GM19043 (cell line): Measurements from ENCODE around the gene PPBP.

Experiments used
- ATAC-seq: cut with Tn5 transposase; IDR thresholded peaks from one replicate; pipeline ENCODE4 v1.9.1; 2021; ENCODE audit warnings: low read depth; ENCODE audit not compliant: unreplicated experiment

PPBP gene, protein sequence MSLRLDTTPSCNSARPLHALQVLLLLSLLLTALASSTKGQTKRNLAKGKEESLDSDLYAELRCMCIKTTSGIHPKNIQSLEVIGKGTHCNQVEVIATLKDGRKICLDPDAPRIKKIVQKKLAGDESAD

DNA sequence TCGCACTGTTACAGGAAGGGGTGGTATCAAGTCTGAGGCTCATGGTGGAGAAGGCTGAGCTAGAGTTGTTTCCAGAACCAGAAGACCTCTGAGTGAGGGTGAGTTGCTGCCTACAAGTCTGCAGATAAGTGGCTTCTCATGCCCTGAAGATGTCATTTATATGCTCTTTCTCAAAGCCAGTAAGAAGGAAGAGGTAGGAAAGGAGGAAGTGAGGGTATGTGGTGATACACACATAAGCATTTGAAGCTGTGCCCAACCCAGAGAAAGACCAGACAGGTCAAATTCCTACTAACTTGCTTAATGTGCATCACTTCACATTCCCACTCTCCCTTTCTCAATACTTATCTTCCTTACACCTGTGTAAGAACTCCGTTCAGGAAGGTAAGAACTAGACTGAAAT lies at the start of gene PPBP:
Gene PPBP, minus strand, starts transcription at position 130 of the 400 bp plus-strand sequence. Its CDS starts 87 bp downstream, at position 43.
- ATAC-seq, result no peak

- ATAC-seq, result no peak
Observed at GRCh38 chr4:74037076-74037955, 49.3 kb upstream of the PPBP start.

DNA sequence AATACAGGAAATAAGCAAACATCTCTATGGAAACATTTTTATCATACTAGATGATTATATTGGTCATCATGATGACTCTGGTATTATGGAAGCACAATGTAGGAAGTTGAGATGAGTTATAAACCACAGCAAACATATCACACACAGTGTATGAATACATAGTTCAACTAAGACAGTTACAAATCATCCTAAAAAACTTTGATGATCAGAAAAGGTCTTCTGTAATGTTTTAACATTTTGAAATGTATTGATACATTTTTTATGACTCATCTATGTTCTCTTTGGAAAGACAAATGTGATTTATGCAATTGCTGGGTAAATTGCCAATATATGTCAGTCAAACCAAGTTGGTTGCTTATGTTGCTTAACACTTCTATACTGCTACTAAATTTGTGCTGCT lies 45.7 kb upstream of the PPBP start:
- ATAC-seq, result no peak

GRCh38 chr4:74032064-74032463 lies 44.1 kb upstream of the PPBP start:
- no peak for ATAC-seq

DNA sequence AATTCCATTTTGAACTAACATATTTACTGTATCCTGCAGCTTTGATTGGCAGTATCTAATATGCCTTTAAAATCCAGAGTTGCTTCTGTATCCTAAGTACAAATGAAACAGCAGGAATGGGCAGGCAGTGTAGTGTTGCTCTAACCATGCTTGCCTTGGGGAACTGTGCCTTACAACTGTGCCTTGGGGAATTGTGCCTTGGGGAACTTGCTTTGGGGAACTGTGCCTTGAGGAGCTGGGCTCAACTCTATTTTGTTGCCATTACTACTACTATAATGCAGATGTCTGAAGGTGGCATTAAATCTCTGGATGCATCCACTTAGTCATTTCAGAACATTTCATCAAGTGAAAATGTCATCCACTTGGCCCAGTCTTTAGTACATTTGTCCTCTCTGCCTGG lies 43.6 kb upstream of the PPBP start:
- no peak for ATAC-seq

- ATAC-seq, result no peak
Observed at GRCh38 chr4:74030285-74030684, 42.3 kb upstream of the PPBP start.

DNA sequence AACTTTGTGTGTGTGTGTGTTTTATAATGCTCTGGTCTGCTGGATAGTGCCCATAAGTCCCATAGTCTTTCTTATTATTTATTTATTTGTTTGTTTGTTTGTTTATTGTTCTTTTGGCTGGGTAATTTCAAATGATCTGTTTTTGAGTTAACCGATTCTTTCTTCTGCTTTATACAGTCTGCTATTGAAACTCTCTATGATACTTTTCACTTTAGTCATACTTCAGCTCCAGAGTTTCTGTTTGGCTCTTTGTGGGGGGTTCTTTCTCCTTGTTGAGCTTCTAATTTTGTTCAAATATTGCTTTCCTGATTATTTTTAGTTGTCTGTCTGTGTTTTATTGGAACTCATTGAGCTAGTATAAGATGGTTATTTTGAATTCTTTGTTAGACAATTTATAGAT lies 40.5 kb upstream of the PPBP start:
- ATAC-seq, result no peak

GRCh38 chr4:74023709-74024108 lies 35.7 kb upstream of the PPBP start:
- no peak for ATAC-seq

DNA sequence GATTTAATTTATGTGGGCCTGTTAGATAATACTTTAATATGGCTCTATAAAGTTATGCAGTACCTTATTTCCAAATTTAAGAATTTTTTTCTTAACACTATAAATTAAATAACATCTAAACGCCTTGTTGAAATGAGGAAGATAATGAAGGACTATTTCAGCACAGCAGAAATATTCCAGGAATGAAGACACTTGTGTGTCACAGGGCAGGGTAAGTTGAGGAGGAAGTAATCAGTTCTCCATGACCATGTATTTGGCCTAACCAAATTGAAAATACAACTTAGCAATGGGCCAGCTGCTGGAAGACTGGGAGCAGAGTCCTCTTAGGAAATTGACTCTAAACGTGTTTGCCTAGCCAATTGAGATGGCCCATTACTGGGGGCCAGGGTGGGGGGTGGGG lies 33.6 kb upstream of the PPBP start:
- no peak for ATAC-seq

DNA sequence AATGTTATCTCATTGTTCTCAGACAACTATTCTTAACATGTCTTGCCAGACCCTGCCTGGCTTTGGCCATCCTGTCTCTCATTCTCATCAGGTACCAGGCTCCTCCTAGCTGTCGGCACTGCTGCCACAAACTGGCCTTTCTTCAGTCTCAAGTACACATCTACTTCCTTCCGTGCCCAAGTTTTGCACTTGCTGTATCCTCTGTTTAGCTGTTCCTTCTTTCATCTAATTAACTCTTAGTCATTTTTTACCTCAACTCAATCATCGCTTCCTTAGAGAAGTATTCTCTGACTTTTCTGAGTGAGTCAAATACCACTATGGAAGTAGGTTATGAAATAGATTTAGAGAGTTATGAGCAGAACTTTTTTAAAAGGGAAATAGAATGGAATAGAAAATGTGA lies 30.8 kb upstream of the PPBP start:
- no peak for ATAC-seq

GRCh38 chr4:74018116-74018515 lies 30.1 kb upstream of the PPBP start:
- no peak for ATAC-seq

GRCh38 chr4:74016068-74016467 lies 28.1 kb upstream of the PPBP start:
- ATAC-seq, result no peak

DNA sequence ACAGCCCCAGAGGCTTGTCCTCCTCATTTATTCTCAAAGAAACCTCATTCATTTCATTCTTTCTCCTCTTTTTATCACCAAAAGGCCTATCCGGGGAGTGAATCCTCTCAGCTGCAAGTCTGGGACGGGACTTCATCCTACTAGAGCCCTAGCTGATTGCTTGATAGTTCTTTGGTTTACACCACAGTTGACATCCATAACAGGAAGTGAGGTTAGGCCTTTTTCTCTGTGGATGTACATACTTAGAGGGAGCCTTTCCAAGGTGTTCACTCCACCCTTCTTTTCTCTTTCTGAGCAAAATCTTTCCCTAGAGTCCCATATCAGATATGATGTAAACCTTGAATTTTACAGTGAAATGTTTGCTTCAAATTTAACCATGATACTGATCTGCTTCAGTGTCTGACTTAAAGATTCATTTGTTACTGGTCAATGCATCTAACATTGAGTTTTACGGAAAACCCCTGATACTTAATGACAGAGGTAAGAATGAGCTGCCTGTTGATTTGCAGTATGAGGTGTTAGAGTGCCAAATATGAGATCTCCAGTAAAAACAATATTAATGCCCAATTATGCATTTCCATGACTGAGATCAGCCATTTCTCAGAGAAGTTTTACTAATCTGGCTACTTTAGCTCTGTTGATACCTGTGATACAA lies 27.3 kb upstream of the PPBP start:
- ATAC-seq, result no peak

DNA sequence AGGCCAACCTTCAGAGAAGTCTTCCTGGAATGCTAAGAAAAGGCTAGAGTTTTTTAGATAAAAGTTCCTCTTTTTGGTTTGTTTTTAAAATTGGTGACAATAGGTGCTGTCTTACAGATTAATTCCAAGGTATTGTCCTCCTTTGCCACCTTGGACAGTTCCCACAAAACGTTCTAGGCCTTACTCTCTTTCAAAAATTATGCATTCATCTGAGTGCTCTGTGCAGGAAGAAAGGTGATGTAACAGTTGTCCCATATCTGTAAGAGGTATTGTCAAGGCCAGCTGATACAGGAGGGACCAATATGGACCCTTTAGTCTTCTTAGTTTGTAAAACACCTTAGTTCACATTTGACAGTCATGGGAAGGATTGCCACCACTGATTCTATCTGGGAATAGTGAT lies 26.3 kb upstream of the PPBP start:
- ATAC-seq, result no peak

DNA sequence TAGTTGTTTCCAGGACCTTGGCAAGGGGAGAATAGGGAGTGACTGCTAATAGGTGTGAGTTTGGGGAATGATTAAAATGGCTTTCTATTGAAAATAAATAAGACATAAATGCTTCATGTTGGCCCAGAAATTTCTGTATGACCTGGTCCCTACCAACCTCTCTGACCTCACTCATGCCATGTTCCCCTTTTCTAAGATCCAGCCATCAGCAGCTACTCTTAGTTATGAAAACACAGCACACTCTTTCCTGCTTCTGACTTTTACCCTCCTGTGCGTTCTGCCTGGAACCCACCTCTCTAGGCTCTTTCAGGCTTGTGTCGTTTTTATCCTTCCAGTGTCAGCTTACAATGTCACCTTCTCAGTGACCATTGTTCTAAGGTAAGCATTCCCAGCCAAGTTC lies 25.3 kb upstream of the PPBP start:
- ATAC-seq, result no peak

- ATAC-seq, result no peak
Observed at GRCh38 chr4:74012130-74012529, 24.1 kb upstream of the PPBP start.

- ATAC-seq, result no peak
Observed at GRCh38 chr4:74009307-74009706, 21.3 kb upstream of the PPBP start.

- no peak for ATAC-seq
Observed at GRCh38 chr4:74006009-74006476, 18.1 kb upstream of the PPBP start.

- no peak for ATAC-seq
Observed at GRCh38 chr4:74005528-74005927, 17.5 kb upstream of the PPBP start.

GRCh38 chr4:74004668-74005067 lies 16.7 kb upstream of the PPBP start:
- ATAC-seq, result no peak

DNA sequence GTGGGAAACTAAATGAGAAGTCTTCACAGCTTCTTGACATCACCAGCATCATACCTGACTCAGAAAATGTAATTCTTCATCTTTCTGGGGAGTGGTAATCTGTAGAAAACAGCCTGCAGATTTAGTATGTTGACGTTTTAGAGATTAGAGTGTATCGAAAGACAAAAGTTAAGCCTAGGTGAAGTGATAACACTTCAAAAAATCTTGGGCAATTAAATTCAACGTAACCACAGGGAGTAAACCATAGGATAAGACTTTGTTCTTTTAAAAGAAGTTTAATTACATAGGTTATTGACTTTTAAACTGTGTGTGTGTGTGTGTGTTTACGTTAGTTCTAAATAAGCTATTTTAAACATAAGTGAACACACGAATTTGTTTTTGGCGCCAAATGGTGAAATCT lies 12.3 kb upstream of the PPBP start:
- ATAC-seq, result no peak
